Motor neuron (in vitro differentiated cells): ENCODE measurements around the gene TMEM125. TPM values are rescaled to one million over a fixed set of nuclear protein-coding genes. Genes with fewer than 3 reads are reported as not detected.

ENCODE experiments used
- ATAC-seq, 8 experiments: fragments of 200-7000 bp; cut with Tn5 transposase; replicated peaks in 6 of 8; 2 replicates each; pipeline ENCODE4 v1.8.0; 2021; ENCODE audit warnings: mild to moderate bottlenecking in 8 of 8, moderate library complexity in 8 of 8
- H3K27ac ChIP-seq, 2 donors: fragments of 250-450 bp; sonication (Bioruptor Pico); 2 replicates each; pipeline ENCODE4 v1.9.0; 2021; ENCODE audit warnings: antibody characterized with exemption in 2 of 2, mild to moderate bottlenecking in 2 of 2, moderate library complexity in 1 of 2
- H3K4me1 ChIP-seq, 2 donors: fragments of 250-450 bp; sonication (Bioruptor Pico); replicated peaks in 1 of 2; 2 replicates each; pipeline ENCODE4 v1.6.1; 2021; ENCODE audit warnings: antibody characterized with exemption in 2 of 2, mild to moderate bottlenecking in 2 of 2, moderate library complexity in 1 of 2
- H3K4me3 ChIP-seq, 5 donors: fragments of 250-450 bp; sonication (Bioruptor Pico); 2 replicates each; pipeline ENCODE4 v1.9.0; 2021; ENCODE audit warnings: antibody characterized with exemption in 5 of 5, mild to moderate bottlenecking in 5 of 5, moderate library complexity in 4 of 5
- WGBS, 10 experiments: fragments of 450-650 bp; shearing (Covaris generic); methylation state at CpG; one replicate each; pipeline ENCODE4 v1.0.0; 2022; 5-methylcytosine and 5-hydroxymethylcytosine counted together
- in situ Hi-C, 9 experiments: fragments of 400-800 bp; cut with MboI; loops; one replicate each; pipeline ENCODE4 v1.15.0; 2021; ENCODE audit warnings: low sequenced_read_pairs in 9 of 9, low pct_unique_long_range_greater_than_20kb in 2 of 9; ENCODE audit not compliant: unreplicated experiment in 9 of 9
- total RNA-seq, 8 experiments: library from RNA; unstranded; fragments of 300-600 nt; gene quantifications; 2 replicates each; pipeline versions ENCODE4 v1.2.3 to v1.2.4, GENCODE V29; 2022

TMEM125 gene
- total RNA-seq, 8 experiments from 2014 or later, result 0.11 to 4.7 (median 0.34) TPM; not detected in 4

GRCh38 chr1:43314233-43314632, 44.5 kb downstream of the TMEM125 start:
- no peaks in the 10 kb centered on the region for H3K4me1 ChIP-seq
- in situ Hi-C loops, result no loop called here
- no peak for ATAC-seq
- H3K27ac ChIP-seq, result no peak overlapping the region
- 38 to 100% (median 100%) methylated on average over 1 to 5 of the region's 5 CpGs; no CpG with 5 or more reads in 1 of the 10 experiments for WGBS, 10 experiments
- H3K4me3 ChIP-seq, result no peak overlapping the region

GRCh38 chr1:43315481-43315880, 45.7 kb downstream of the TMEM125 start:
- H3K4me3 ChIP-seq, result no peak overlapping the region
- WGBS, 10 experiments, result 64 to 100% (median 83%) methylated on average over 1 to 3 of the region's 3 CpGs; no CpG with 5 or more reads in 5 of the 10 experiments
- no peaks in the 10 kb centered on the region for H3K4me1 ChIP-seq
- no peak for ATAC-seq
- H3K27ac ChIP-seq, result no peak overlapping the region
- in situ Hi-C loops, result no loop called here

DNA sequence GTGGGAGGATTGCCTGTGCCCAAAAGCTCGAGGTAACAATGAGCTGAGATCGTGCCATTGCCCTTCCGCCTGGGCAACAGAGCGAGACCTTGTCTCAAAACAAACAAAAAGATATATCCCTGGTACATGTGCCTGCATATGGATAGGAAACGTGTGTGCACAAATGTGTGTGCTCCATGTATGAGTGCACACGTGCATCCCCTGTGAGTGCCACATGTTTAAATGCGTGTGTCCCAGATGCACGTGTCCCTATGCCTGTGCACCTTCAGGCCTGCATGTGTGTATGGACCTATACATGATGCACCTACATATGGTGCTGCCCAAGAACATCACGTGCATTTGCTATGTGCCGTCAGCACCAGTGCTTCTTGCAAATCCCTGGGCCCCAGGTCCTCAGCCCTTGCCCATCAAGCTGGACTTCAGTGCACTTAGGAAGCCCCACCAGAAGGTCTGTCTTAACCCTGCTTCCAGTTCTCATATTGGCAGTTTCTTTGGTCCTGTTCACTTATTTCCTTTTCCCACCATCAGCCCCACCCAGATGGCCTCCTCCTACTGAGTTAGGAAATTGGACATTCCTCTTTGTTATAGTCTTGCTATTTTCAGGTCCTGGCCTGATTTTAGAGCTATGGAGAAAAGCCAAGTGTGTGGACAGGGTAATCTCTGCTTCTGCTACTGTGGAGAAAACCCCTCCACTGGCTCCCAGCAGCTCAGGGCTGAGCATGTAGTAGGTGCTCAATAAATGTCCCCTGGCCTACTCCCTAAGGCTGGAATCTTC, 46.4 kb downstream of the TMEM125 start:
- ATAC-seq, result no peak
- in situ Hi-C loops, result no loop called here
- no peaks in the 10 kb centered on the region for H3K4me1 ChIP-seq
- H3K27ac ChIP-seq, result no peak overlapping the region
- WGBS, 10 experiments, result 84 to 100% (median 96%) methylated on average over 1 to 8 of the region's 10 CpGs; no CpG with 5 or more reads in 3 of the 10 experiments
- no peak overlapping the region for H3K4me3 ChIP-seq

DNA sequence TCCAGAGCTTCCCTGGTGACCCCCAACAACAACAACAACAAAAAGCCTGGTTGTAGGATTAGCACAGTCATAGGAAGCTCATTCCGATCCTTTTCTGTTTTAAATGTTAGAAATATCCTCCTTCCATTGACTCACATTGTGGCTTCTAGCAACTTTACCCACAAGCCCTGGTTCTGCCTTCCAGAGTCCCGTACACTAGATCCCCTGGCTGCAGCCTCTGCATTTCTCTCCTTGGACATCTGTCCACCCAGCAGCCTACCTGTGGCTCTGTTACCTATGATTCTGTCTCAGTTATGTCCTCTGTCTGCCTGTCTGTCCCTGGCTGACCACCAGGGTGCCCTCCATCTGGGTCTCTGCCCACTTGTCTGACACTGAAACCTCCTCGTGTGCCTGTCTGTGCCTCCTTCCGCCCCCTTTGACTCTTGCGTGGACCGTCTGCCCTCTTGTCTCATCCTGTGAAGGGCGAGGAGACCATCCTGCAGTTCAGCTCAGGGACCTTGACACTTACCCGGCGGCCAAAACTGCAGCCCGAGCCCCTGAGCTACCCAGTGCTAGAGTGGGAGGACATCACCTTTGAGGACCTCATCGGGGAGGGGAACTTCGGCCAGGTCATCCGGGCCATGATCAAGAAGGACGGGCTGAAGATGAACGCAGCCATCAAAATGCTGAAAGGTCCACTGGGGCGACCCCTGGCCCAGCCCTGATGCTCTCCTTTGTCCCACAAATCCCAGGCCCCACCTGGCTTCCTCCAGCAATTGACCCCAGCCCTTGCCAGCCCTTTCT, 47.1 kb downstream of the TMEM125 start:
- Histone ChIP-seq H3K4me3 (no peak overlapping the region), H3K27ac (no peak overlapping the region), H3K4me1 (no peaks in the 10 kb centered on the region)
- in situ Hi-C loops, result no loop called here
- 40 to 91% (median 79%) methylated on average over 1 to 16 of the region's 16 CpGs; no CpG with 5 or more reads in 1 of the 10 experiments for WGBS, 10 experiments
- peak in 1 of 8 experiments; percentile 18 for ATAC-seq

- in situ Hi-C loops, result no loop called here
- H3K27ac ChIP-seq, result no peak overlapping the region
- ATAC-seq, result peak in 5 of 8 experiments; percentile 28 to 81 (median 54)
- H3K4me3 ChIP-seq, result no peak overlapping the region
- WGBS, 10 experiments, result 40 to 100% (median 83%) methylated on average over 1 to 11 of the region's 15 CpGs; no CpG with 5 or more reads in 3 of the 10 experiments
- no peaks in the 10 kb centered on the region for H3K4me1 ChIP-seq
Observed at GRCh38 chr1:43317817-43318471, 48.2 kb downstream of the TMEM125 start.

GRCh38 chr1:43318831-43319230, 49.0 kb downstream of the TMEM125 start:
- Histone ChIP-seq H3K4me1 (no peaks in the 10 kb centered on the region), H3K27ac (no peak overlapping the region), H3K4me3 (no peak overlapping the region)
- 0 to 100% (median 87%) methylated on average over 1 to 3 of the region's 4 CpGs; no CpG with 5 or more reads in 7 of the 10 experiments for WGBS, 10 experiments
- in situ Hi-C loops, result no loop called here
- no peak for ATAC-seq

GRCh38 chr1:43319288-43319687, 49.5 kb downstream of the TMEM125 start:
- Histone ChIP-seq H3K4me1 (no peaks in the 10 kb centered on the region), H3K27ac (no peak overlapping the region), H3K4me3 (no peak overlapping the region)
- no peak for ATAC-seq
- WGBS, 10 experiments, result 80 to 100% (median 100%) methylated on average over 1 to 4 of the region's 5 CpGs; no CpG with 5 or more reads in 5 of the 10 experiments
- in situ Hi-C loops, result no loop called here

DNA sequence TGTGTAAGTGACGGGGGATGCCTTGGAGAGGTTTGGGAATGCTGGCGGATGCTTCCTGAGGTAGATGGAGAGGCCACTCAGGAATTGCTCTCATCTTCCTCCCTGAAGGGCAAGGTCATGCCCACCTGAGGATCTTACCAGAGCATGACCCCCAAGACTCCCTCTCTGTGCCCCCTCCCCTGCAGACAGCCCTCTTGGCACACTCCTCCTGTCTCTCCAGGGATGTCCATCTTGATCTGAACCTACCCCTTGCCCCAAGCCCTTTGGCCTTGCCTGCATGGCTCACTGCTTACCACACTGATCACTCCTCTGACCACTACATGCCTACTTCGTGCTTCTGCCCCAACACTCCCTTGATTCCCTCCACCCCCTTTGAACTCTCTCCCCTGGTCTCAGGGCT, 50.0 kb downstream of the TMEM125 start:
- Histone ChIP-seq H3K4me3 (no peak overlapping the region), H3K27ac (no peak overlapping the region), H3K4me1 (no peaks in the 10 kb centered on the region)
- 80 to 100% (median 100%) methylated on average over 1 to 3 of the region's 3 CpGs; no CpG with 5 or more reads in 4 of the 10 experiments for WGBS, 10 experiments
- ATAC-seq, result no peak
- in situ Hi-C loops, result no loop called here

DNA sequence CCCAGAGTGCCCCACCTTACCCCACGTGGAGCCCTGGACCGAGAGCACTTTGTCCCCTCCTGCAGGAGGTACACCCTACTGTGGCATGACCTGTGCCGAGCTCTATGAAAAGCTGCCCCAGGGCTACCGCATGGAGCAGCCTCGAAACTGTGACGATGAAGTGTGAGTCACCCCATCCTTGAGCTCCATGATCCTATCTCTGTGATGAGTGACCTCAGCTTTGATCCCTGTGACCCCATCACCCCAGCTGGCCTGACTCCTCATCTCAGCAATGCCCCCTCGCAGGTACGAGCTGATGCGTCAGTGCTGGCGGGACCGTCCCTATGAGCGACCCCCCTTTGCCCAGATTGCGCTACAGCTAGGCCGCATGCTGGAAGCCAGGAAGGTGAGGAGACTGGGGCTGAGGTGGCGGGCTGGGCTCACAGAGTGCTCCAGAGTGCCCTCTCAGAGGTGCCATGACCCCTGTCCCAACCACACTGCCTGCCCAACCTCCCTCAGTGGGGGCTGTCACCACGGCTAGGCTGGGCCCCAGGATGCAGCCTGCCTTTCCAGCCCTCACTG, 51.6 kb downstream of the TMEM125 start:
- H3K4me3 ChIP-seq, result no peak overlapping the region
- no peaks in the 10 kb centered on the region for H3K4me1 ChIP-seq
- no peak for ATAC-seq
- no peak overlapping the region for H3K27ac ChIP-seq
- in situ Hi-C loops, result no loop called here
- WGBS, 10 experiments, result 49 to 100% (median 89%) methylated on average over 2 to 9 of the region's 16 CpGs; no CpG with 5 or more reads in 6 of the 10 experiments

DNA sequence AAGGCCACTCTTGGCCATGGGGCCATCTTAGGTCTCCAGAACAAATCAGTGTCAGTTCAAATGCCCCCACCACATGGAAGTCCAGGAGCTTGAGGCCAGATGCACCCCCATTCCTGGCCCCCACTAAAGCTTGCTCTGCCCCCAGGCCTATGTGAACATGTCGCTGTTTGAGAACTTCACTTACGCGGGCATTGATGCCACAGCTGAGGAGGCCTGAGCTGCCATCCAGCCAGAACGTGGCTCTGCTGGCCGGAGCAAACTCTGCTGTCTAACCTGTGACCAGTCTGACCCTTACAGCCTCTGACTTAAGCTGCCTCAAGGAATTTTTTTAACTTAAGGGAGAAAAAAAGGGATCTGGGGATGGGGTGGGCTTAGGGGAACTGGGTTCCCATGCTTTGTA, 52.7 kb downstream of the TMEM125 start:
- ATAC-seq, result no peak
- 33 to 100% (median 90%) methylated on average over 2 to 4 of the region's 5 CpGs; no CpG with 5 or more reads in 5 of the 10 experiments for WGBS, 10 experiments
- in situ Hi-C loops, result no loop called here

More for the DNA sequence above, 52.7 kb downstream of the TMEM125 start:
- Histone ChIP-seq H3K27ac (no peak overlapping the region), H3K4me3 (no peak overlapping the region), H3K4me1 (no peaks in the 10 kb centered on the region)
